ENCODE results near the gene STYXL1. TPM values are rescaled to one million over a fixed set of nuclear protein-coding genes. Genes with fewer than 3 reads are reported as not detected.

STYXL1 gene
- total RNA-seq, 1 experiment from 2014 or later: 42.3 TPM

GRCh38 chr7:75988568-75989499 lies 59.0 kb downstream of the STYXL1 start:
- no TSS peak for BruUV-seq (replicated peaks)
- no peaks in the 10 kb centered on the region for H3K27me3 ChIP-seq (replicated peaks; ENCODE audit: control insufficient read depth, insufficient read depth, low read length)
- no peak for TF ChIP-seq CTCF (IDR thresholded peaks at IDR 0.05; ENCODE audit: insufficient read depth in 1 of 2, low read depth in 1 of 2, low read length in 1 of 2, severe bottlenecking in 1 of 2, unreplicated experiment in 1 of 2)
- no peak overlapping the region for H3K4me3 ChIP-seq (ENCODE audit: low read depth, low read length)
- POLR2A ChIA-PET: no interaction called here
- no peak overlapping the region for H3K27ac Mint-ChIP-seq (ENCODE audit: unreplicated experiment)
- H3K36me3 Mint-ChIP-seq (ENCODE audit: insufficient read depth, unreplicated experiment): peaks cover 67% of the 10 kb centered on the region
- CTCF ChIA-PET: interaction anchor here (1.1 kb wide), 1 partner anchor 122 kb away, joined by 4 read pairs; no protein-coding TSS in a partner anchor
- no peak for DNase-seq
- no peaks in the 10 kb centered on the region for H3K27me3 Mint-ChIP-seq (ENCODE audit: insufficient read depth, unreplicated experiment)
- intact Hi-C loops (cut with micrococcal nuclease; ENCODE audit: unreplicated experiment): no loop called here
- peaks cover 45% of the 10 kb centered on the region for H3K4me1 ChIP-seq
- no peaks in the 10 kb centered on the region for H3K9me3 ChIP-seq
- H3K36me3 ChIP-seq (ENCODE audit: control insufficient read depth, insufficient read depth, low read length): peaks cover 3% of the 10 kb centered on the region; the same call in 1 of the 2 replicates
- no peaks in the 10 kb centered on the region for H3K9me3 Mint-ChIP-seq (ENCODE audit: unreplicated experiment)
- H3K4me3 Mint-ChIP-seq (ENCODE audit: unreplicated experiment): no peak overlapping the region
- H3K4me1 Mint-ChIP-seq (ENCODE audit: low read depth, unreplicated experiment): peaks cover 26% of the 10 kb centered on the region

GRCh38 chr7:75987805-75988567 lies 59.8 kb downstream of the STYXL1 start:
- peaks cover 3% of the 10 kb centered on the region; the same call in 1 of the 2 replicates for H3K36me3 ChIP-seq (ENCODE audit: control insufficient read depth, insufficient read depth, low read length)
- no peak for TF ChIP-seq CTCF (IDR thresholded peaks at IDR 0.05; ENCODE audit: insufficient read depth in 1 of 2, low read depth in 1 of 2, low read length in 1 of 2, severe bottlenecking in 1 of 2, unreplicated experiment in 1 of 2)
- Mint-ChIP-seq H3K36me3 (ENCODE audit: insufficient read depth, unreplicated experiment) (peaks cover 67% of the 10 kb centered on the region), H3K4me1 (ENCODE audit: low read depth, unreplicated experiment) (peaks cover 23% of the 10 kb centered on the region), H3K4me3 (ENCODE audit: unreplicated experiment) (no peak overlapping the region), H3K27me3 (ENCODE audit: insufficient read depth, unreplicated experiment) (no peaks in the 10 kb centered on the region), H3K27ac (ENCODE audit: unreplicated experiment) (no peak overlapping the region), H3K9me3 (ENCODE audit: unreplicated experiment) (no peaks in the 10 kb centered on the region)
- ChIA-PET CTCF (no interaction called here), POLR2A (no interaction called here)
- DNase-seq: no peak
- peaks cover 39% of the 10 kb centered on the region for H3K4me1 ChIP-seq
- BruUV-seq (replicated peaks): no TSS peak
- intact Hi-C loops (cut with micrococcal nuclease; ENCODE audit: unreplicated experiment): no loop called here
- H3K9me3 ChIP-seq: no peaks in the 10 kb centered on the region
- H3K4me3 ChIP-seq (ENCODE audit: low read depth, low read length): no peak overlapping the region
- no peaks in the 10 kb centered on the region for H3K27me3 ChIP-seq (replicated peaks; ENCODE audit: control insufficient read depth, insufficient read depth, low read length)

- Mint-ChIP-seq H3K4me1 (ENCODE audit: low read depth, unreplicated experiment) (peaks cover 20% of the 10 kb centered on the region), H3K27ac (ENCODE audit: unreplicated experiment) (peak overlapping the region; percentile 42), H3K4me3 (ENCODE audit: unreplicated experiment) (no peak overlapping the region), H3K27me3 (ENCODE audit: insufficient read depth, unreplicated experiment) (no peaks in the 10 kb centered on the region), H3K36me3 (ENCODE audit: insufficient read depth, unreplicated experiment) (peaks cover 71% of the 10 kb centered on the region), H3K9me3 (ENCODE audit: unreplicated experiment) (no peaks in the 10 kb centered on the region)
- Histone ChIP-seq H3K4me1 (peaks cover 32% of the 10 kb centered on the region), H3K9me3 (no peaks in the 10 kb centered on the region), H3K27me3 (replicated peaks; ENCODE audit: control insufficient read depth, insufficient read depth, low read length) (no peaks in the 10 kb centered on the region), H3K36me3 (ENCODE audit: control insufficient read depth, insufficient read depth, low read length) (peaks cover 3% of the 10 kb centered on the region; the same call in 1 of the 2 replicates), H3K4me3 (ENCODE audit: low read depth, low read length) (no peak overlapping the region)
- TSS peak; percentile 34 for BruUV-seq (replicated peaks)
- ChIA-PET POLR2A (no interaction called here), CTCF (no interaction called here)
- intact Hi-C loops (cut with micrococcal nuclease; ENCODE audit: unreplicated experiment): no loop called here
- no peak for DNase-seq
- TF ChIP-seq CTCF (IDR thresholded peaks at IDR 0.05; ENCODE audit: insufficient read depth in 1 of 2, low read depth in 1 of 2, low read length in 1 of 2, severe bottlenecking in 1 of 2, unreplicated experiment in 1 of 2): no peak
Measured at GRCh38 chr7:75987026-75987804, 60.6 kb downstream of the STYXL1 start.
